ENCODE results near the gene PLCH2.
"Not testable (repeated sequence)": the region's sequence is repeated elsewhere in the genome, so short reads cannot be mapped to it uniquely, and the experiment has no call there.

PLCH2 gene

DNA sequence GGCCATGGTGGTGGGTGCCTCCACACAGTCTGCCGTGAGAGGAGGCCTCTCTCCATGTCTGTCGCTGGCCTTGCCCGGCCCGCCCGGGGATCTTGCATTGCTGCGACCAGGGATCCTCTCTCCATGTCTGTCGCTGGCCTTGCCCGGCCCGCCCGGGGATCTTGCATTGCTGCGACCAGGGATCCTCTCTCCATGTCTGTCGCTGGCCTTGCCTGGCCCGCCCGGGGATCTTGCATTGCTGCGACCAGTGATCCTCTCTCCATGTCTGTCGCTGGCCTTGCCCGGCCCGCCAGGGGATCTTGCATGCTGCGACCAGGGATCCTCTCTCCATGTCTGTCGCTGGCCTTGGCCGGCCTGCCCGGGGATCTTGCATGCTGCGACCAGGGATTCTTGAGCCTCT, 35.7 kb upstream of the PLCH2 start:
- not testable (repeated sequence) for DNase-seq (ENCODE audit: low spot score)

DNA sequence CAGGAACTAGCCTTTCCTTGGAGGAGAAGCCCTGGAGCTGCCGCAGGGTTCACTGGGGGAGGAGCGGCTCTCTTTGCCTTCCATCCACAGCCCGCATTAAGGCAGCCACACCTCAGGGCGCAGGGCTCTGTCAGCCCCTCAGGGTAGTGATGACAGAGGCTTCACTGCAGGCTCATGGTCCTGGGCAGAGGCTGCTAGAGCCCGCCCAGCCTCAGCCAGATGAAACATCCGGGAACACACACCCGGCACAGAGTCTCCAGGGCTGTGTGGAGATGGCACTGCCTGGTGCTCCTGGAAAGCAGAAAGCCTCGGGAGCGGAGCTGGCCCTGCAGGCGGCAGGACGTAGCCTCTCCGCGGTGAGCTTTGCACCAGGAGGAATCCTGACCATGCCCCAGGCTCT, 34.3 kb upstream of the PLCH2 start:
- no peak for DNase-seq (ENCODE audit: low spot score)

DNA sequence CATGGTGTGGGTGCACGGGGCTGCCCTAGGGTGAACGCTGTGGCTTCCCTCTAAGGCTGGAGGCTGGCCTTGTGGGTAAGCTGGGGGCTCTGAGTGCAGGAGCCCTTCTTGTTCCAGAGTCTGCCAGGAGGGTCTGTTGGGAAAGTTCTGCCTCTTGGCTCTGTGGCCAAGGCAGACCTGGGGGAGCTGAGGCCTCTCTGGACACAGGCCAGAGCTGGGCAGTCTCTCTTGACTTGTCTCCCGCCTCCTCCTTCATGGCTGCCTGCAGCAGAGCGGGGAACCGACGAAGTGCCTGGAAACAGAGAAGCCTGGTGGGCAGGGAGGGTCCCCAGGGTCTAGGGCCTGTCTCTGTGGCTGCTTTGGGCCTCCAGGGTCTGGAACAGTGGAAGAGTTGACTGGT, 33.4 kb upstream of the PLCH2 start:
- DNase-seq (ENCODE audit: low spot score) = no peak

GRCh38 chr1:2443277-2444137, 32.6 kb upstream of the PLCH2 start:
- DNase-seq (ENCODE audit: low spot score) = no peak

- no peak for DNase-seq (ENCODE audit: low spot score)
Measured at GRCh38 chr1:2444138-2444591, 31.9 kb upstream of the PLCH2 start.

DNA sequence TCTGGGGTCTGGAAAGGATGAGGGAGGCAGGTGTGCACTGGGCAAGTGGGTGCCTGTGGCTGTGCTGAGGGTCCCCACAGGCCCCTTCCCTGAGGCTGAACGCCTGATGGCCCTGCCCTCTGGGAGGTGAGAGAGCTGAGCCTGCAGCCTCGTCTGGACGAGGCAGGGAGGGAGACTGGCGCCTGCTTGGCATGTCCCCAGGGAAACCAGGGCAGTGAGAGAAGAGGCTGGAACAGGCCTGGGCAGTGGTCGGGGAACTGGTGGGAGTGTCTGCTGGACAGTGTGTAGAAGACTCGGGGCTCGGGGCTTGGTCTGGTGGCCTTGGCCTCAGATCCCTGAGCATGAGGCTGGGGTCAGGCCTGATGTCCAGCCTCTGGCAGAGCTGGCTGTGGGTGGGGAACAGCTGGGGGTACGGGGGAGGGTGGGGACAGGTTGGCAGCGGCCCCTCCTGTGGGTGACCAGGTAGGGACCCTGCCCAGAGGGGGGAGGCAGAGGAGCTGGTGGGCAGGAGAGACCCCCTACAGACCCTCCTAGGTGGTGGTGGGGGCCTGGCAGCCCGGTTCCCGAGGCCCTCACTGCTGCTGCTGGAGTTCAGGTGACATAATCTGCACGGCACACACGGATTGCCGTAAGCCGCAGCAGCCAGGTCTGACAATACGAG, 30.8 kb upstream of the PLCH2 start:
- DNase-seq (ENCODE audit: low spot score) = no peak

DNA sequence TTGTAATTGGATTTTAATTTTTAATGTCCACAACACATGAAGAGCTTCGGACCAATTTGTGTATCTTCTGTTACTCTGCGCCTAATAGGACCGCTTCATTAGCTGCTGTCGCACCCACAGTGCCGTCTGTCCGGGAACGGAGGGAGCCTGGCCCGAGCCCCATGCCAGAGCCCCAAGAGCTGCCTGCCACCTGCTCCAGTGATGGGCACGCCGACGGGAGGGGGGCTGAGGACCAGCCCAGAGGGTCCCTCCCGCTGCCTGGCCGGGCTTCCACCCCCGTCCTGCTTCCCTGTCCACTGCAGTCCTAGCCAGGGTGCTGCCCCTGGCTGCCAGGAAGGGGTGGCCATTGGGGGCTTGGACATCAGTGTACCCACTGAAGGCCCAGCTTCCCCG, 30.3 kb upstream of the PLCH2 start:
- no peak for DNase-seq (ENCODE audit: low spot score)

DNA sequence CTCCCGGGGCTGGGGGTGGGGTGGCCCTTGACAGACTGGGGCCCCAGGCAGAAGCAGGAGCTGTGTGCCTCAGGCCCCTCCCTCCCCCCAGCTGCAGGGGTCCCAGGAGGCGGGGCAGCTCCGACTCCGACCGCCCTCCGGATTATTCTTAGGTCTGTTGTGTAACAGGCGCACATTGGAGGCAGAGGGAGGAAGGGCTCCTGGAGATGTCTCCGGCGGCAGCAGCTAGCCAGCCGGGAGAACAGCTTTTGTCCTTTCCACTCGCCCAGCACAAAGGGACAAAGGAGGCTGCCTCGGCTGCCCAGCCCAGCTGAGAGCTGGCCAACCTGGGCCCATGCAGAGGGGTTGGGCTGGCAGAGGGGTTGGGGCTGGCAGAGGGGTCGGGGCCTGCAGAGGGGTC, 29.7 kb upstream of the PLCH2 start:
- no peak for DNase-seq (ENCODE audit: low spot score)

GRCh38 chr1:2446861-2447260, 29.2 kb upstream of the PLCH2 start:
- no peak for DNase-seq (ENCODE audit: low spot score)

- no peak for DNase-seq (ENCODE audit: low spot score)
Measured at GRCh38 chr1:2447276-2448097, 28.6 kb upstream of the PLCH2 start.

- DNase-seq (ENCODE audit: low spot score) = no peak
Measured at GRCh38 chr1:2448098-2448445, 28.0 kb upstream of the PLCH2 start.

- DNase-seq (ENCODE audit: low spot score) = no peak
Measured at GRCh38 chr1:2449636-2450454, 26.2 kb upstream of the PLCH2 start.

GRCh38 chr1:2451741-2452140, 24.3 kb upstream of the PLCH2 start:
- DNase-seq (ENCODE audit: low spot score) = no peak

DNA sequence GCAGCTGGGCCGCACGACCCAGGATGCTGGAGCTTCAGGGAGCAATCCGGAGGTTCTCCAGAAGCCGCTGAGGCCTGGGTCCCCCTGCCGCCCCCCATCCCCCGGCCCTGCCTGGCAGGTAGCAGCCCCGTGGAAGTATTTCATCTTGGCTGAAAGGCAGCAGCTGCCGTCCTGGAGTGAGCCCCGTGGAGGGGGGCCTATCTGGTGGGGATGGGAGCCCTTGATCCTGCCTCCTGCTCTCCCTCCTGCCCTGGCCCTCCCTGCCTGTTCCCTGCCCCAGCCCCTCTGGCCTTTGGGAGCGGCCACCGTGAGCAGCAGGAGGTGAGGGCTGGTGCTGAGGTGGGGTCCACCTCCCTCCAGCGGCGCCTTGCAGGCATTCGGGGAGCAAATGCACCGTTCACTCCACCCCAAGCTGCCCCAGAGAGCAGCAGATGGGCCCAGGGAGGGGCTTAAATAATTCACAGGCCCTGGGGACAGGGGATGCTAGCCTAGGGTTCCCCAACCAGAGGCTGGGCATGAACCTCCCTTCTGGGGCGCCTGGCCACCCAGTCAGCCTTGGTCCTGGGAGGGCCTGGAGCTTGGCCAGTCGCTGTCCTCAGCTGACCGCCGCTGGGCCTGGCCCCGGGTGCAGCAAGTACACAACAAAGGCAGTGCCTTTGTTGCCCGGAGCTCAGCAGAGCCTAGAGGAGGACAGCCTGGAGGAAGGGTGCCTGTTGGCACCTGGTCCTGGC, 23.7 kb upstream of the PLCH2 start:
- DNase-seq (ENCODE audit: low spot score) = no peak

DNA sequence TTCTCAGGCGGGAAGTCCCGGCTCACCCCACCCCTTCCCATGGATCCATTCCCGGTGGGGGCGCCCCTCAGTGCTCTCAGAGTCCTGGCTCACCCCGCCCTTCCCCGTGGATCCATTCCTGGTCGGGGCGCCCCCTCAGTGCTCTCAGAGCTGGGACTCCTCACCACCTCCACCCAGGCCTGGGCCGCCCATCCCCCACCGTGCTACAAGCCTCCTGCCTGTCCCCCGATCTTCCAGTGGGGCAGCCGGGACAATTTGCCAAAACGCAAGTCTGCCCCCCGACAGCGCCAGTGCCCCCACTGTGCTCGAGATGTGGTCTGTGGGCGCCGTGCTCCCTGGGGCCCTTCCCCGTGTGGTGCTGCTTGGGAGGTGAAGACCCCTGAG, 23.2 kb upstream of the PLCH2 start:
- DNase-seq (ENCODE audit: low spot score) = no peak

DNA sequence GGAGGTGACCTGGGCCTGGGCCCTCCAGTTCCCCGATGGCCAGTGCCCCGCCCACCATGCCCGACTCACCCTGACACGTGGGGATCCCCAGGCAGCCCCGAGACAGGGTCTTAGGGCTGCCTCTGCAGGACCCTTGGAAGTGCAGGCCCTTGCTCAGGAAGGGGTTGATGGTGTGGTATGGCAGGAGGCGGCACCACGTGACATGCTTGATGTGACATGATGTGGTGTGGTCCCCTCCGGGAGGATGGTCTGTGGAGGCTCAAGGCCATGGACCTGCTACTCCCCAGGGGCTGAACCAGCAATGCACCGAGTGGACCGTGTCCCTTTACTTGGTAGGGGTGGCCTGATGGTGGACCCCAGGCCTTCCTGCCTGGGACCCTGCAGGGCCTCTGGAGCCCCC, 21.9 kb upstream of the PLCH2 start:
- DNase-seq (ENCODE audit: low spot score) = no peak

DNA sequence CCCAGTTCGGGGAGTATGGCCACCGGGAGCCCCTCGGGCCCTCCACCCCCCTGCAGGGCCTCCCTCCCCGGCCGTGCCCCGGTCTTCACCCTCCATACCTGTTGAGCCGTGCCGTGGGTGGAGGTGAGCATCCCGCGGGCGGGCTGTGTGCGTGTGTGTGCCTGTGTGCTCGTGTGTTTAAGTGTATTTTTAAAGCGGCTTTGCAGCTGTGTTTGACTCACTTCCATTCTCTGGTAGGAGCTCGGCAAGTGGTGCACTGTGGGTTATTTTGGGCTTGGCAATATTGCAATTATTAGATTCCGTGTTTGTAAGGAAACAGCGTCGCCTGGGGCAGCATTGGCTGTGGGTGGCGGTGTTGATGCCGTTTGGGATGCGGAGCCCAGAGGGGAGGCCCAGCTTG, 20.3 kb upstream of the PLCH2 start:
- no peak for DNase-seq (ENCODE audit: low spot score)

DNA sequence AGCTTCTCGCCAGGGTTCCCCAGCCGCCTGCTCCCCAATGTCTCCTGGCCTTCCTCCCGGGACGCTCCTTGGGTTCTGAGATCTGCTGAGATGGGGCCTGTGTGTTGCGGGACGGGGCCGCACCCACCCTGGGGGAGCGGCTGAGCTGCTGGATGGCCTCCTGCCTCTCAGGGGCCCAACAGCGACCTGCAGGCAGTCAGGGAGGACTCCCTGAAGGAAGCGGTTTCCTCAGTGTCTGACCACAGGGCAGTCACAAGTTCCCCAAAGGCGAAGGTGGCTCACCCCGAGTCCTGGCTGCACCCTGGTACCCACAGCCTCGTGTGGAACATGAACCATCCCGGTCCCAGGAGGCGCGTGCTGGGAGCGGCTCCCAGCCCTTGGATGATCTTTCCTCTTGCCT, 18.6 kb upstream of the PLCH2 start:
- no peak for DNase-seq (ENCODE audit: low spot score)

DNA sequence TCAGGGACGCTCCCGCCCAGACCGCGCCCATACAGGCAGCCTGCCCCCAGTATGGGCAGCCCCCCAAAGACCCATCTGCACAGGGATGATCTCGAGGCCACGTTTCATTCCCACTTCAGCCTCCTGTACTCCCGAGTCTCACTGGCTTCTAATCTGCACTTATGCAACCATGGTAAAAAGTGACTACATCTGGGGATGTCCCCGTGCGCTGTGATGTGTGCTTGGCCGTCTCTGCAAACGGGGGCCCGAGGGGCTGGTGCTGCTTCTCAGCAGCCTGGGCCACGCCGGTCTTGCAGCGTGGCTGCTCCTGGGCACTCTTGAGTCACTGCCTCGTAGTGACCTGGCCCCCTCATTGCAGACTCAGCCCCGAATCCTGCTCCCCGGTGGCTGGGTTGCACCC, 17.4 kb upstream of the PLCH2 start:
- DNase-seq (ENCODE audit: low spot score) = no peak

DNA sequence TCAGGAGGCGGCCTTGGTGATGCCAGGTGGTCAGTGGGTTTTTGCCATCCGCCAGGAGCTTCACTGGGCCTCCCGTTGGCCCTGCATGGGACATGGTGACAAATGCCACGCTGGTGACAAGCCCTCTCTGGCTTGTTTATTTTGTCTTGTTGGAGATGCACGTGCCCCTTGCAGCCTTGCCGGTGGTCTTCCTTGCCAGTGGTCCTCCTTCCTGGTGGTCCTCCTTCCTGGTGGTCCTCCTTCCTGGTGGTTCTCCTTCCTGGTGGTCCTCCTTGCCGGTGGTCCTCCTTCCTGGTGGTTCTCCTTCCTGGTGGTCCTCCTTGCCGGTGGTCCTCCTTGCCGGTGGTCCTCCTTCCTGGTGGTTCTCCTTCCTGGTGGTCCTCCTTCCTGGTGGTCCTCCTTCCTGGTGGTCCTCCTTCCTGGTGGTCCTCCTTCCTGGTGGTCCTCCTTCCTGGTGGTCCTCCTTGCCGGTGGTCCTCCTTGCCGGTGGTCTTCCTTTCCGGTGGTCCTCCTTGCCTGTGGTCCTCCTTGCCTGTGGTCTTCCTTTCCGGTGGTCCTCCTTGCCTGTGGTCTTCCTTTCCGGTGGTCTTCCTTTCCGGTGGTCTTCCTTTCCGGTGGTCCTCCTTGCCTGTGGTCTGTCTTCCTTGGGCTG, 16.9 kb upstream of the PLCH2 start:
- DNase-seq (ENCODE audit: low spot score) = not testable (repeated sequence)

DNA sequence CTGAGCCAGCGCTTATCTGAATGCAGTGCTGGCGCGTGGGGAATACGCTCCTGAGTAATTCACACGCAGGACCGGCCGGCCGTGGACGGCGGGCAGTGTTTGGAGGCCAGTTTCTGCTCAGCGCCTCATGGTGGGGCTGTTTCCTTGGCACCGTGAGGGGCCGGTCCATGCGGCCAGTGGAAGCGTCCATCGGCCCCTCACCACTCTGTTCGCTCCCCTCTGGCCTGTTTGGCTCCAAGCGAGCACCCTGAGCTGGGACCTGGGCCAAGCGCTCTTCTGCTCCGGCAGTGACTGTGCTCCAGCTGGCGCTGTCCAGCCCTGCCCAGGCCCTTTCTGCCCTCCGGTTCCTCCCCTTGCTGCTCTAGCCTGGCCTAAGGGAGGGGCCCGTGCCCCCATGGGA, 16.3 kb upstream of the PLCH2 start:
- DNase-seq (ENCODE audit: low spot score) = no peak
